Natural killer cell (primary cell): ENCODE data around the gene C19orf38. TPM values are rescaled to one million over a fixed set of nuclear protein-coding genes. Genes with fewer than 3 reads are reported as not detected.

ENCODE experiments used
- ATAC-seq, 3 donors: fragments of 150-1000 bp in 2 of 3; fragments of 200-7000 bp in 1 of 3; cut with Tn5 transposase; 1 replicate in 1 of 3; 2 replicates in 2 of 3; pipeline ENCODE4 v1.10.0; 2021; ENCODE audit warnings: mild to moderate bottlenecking in 2 of 3, moderate library complexity in 2 of 3
- DNase-seq, 2 donors: peaks; one replicate each; pipeline versions ENCODE4 v3.0.0 to v3.0.0-alpha.2; 2013 to 2021; ENCODE audit warnings: mixed read lengths in 1 of 2
- H3K27ac ChIP-seq: one replicate; pipeline ENCODE4 v1.5.1; 2013; ENCODE audit warnings: mild to moderate bottlenecking, low read length
- H3K27me3 ChIP-seq: one replicate; pipeline ENCODE4 v1.6.1; 2013; ENCODE audit warnings: low read length; ENCODE audit not compliant: control insufficient read depth, insufficient read depth
- H3K36me3 ChIP-seq: one replicate; pipeline ENCODE4 v1.6.1; 2013; ENCODE audit warnings: low read length; ENCODE audit not compliant: control insufficient read depth, insufficient read depth
- H3K4me1 ChIP-seq: one replicate; pipeline ENCODE4 v1.6.1; 2013; ENCODE audit warnings: low read length; ENCODE audit not compliant: control insufficient read depth, insufficient read depth
- H3K4me3 ChIP-seq: one replicate; pipeline ENCODE4 v1.5.1; 2013; ENCODE audit warnings: low read length
- H3K9me3 ChIP-seq: one replicate; pipeline ENCODE4 v1.6.1; 2013; ENCODE audit warnings: low read length; ENCODE audit not compliant: control insufficient read depth, insufficient read depth
- H3K27ac Mint-ChIP-seq, 2 donors: one replicate each; pipeline ENCODE4 v1.8.0; 2022; ENCODE audit warnings: mild to moderate bottlenecking in 2 of 2, mixed read lengths in 2 of 2, moderate library complexity in 1 of 2
- H3K27me3 Mint-ChIP-seq, 2 donors: one replicate each; pipeline ENCODE4 v1.8.0; 2022; ENCODE audit warnings: low read depth in 2 of 2, mixed read lengths in 2 of 2
- H3K36me3 Mint-ChIP-seq: one replicate; pipeline ENCODE4 v1.8.0; 2022; ENCODE audit warnings: mixed read lengths
- H3K4me1 Mint-ChIP-seq, 2 donors: one replicate each; pipeline ENCODE4 v1.8.0; 2022; ENCODE audit warnings: mixed read lengths in 2 of 2
- H3K4me3 Mint-ChIP-seq: one replicate; pipeline ENCODE4 v1.8.0; 2022; ENCODE audit warnings: mild to moderate bottlenecking, moderate library complexity, mixed read lengths
- H3K9me3 Mint-ChIP-seq, 2 donors: one replicate each; pipeline ENCODE4 v1.8.0; 2022; ENCODE audit warnings: mixed read lengths in 2 of 2
- CTCF ChIP-seq: fragments of 200-600 bp; IDR thresholded peaks from one replicate; pipeline ENCODE4 v1.8.0; 2022; ENCODE audit warnings: antibody characterized with exemption
- WGBS: methylation state at CpG from one replicate; pipeline ENCODE4 v1.1.7; 2013; ENCODE audit warnings: missing lambda C conversion rate; ENCODE audit not compliant: insufficient coverage; 5-methylcytosine and 5-hydroxymethylcytosine counted together
- intact Hi-C: fragments of 100-400 bp; cut with micrococcal nuclease; formaldehyde crosslinking; loops from one replicate; pipeline ENCODE4 v1.14.2; 2022
- total RNA-seq, 4 donors: library from RNA; stranded (reverse); fragments of 120-200 nt in 1 of 4; gene quantifications; one replicate each; pipeline versions ENCODE4 v1.2.3 to v1.2.4, GENCODE V29; 2013 to 2022

Gene C19orf38
- total RNA-seq, 3 donors from 2014 or later (not counting 1 experiment from before 2014, with no cell fraction given), result 2.9 to 9.9 (median 6.2) TPM

DNA sequence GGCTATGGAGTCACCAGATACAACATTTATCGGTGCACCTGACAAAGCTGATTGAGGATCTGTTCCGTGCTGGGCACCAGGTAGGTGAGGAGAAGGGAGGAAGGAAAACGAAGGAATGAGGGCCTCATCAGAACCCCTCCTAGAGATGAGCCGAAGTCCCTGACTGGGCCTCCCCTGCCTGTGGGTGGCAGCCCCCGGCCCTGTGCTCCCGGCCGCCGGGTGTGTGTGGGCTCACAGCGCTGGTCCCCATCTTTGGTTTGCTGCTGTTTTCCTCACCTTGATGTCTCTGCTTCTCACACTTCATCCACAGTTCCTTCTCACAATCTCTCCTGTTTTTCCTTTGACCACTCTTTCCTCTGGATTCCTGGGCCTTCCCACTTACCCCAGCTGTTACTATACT lies 45.0 kb upstream of the C19orf38 start:
- Histone ChIP-seq H3K27ac (no peak overlapping the region), H3K9me3 (no peaks in the 10 kb centered on the region), H3K36me3 (peaks cover 60% of the 10 kb centered on the region), H3K27me3 (no peaks in the 10 kb centered on the region), H3K4me1 (peaks cover 48% of the 10 kb centered on the region), H3K4me3 (no peak overlapping the region)
- peak overlapping the region; percentile 72 to 82 for H3K27ac Mint-ChIP-seq
- peaks cover 17 to 33% of the 10 kb centered on the region in 2 donors for H3K4me1 Mint-ChIP-seq
- DNase-seq (no peak), ATAC-seq (no peak)
- intact Hi-C loops, result no loop called here
- no peak for TF ChIP-seq CTCF
- 97% methylated on average over 9 of the region's 9 CpGs for WGBS
- H3K9me3 Mint-ChIP-seq, result no peaks in the 10 kb centered on the region
- peaks cover 9% of the 10 kb centered on the region for H3K36me3 Mint-ChIP-seq
- no peaks in the 10 kb centered on the region for H3K27me3 Mint-ChIP-seq
- no peak overlapping the region for H3K4me3 Mint-ChIP-seq

GRCh38 chr19:10805065-10805757 lies 43.0 kb upstream of the C19orf38 start:
- peaks cover 18% of the 10 kb centered on the region for H3K36me3 Mint-ChIP-seq
- ATAC-seq (no peak), DNase-seq (no peak)
- H3K36me3 ChIP-seq, result peaks cover 69% of the 10 kb centered on the region
- no peaks in the 10 kb centered on the region for H3K9me3 Mint-ChIP-seq
- peaks cover 20 to 33% of the 10 kb centered on the region in 2 donors for H3K4me1 Mint-ChIP-seq
- H3K4me3 ChIP-seq, result no peak overlapping the region
- H3K27ac ChIP-seq, result no peak overlapping the region
- peak overlapping the region; percentile 7 to 54 for H3K27ac Mint-ChIP-seq
- H3K27me3 Mint-ChIP-seq, result no peaks in the 10 kb centered on the region
- H3K4me3 Mint-ChIP-seq, result no peak overlapping the region
- WGBS, result 93% methylated on average over 11 of the region's 11 CpGs
- intact Hi-C loops, result no loop called here
- H3K4me1 ChIP-seq, result peaks cover 45% of the 10 kb centered on the region
- no peaks in the 10 kb centered on the region for H3K9me3 ChIP-seq
- no peak for TF ChIP-seq CTCF
- H3K27me3 ChIP-seq, result no peaks in the 10 kb centered on the region

DNA sequence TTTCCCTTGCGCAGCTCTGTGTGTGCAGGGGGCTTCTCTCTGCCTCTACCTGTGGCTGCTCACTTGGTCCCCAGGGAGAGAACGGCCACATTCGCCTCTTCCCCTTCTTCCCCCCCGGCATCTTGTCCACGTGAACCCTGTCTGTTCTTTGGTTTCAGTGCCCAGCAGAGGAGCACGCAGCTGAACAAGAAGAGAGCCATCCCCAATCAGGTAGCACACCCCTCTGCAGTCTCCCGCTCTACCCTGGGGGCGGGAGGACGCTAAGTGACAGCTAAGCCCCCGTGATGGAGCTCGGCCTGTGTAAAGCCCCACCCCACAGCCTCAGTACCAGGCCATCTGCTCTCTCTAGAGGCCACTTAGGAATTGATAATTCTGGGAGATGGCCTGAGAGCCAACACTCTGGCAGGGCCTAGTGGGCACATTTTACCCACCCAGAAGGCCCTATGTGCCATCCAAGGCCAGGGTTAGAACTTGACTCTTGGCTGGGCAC lies 42.4 kb upstream of the C19orf38 start:
- Mint-ChIP-seq H3K27me3 (no peaks in the 10 kb centered on the region), H3K36me3 (peaks cover 18% of the 10 kb centered on the region), H3K4me1 (peaks cover 16 to 30% of the 10 kb centered on the region in 2 donors), H3K4me3 (no peak overlapping the region), H3K27ac (peak overlapping the region in 1 of 2 donors; percentile 54), H3K9me3 (no peaks in the 10 kb centered on the region)
- TF ChIP-seq CTCF, result no peak
- WGBS, result 96% methylated on average over 11 of the region's 11 CpGs
- Histone ChIP-seq H3K27ac (no peak overlapping the region), H3K27me3 (no peaks in the 10 kb centered on the region), H3K36me3 (peaks cover 69% of the 10 kb centered on the region), H3K4me3 (no peak overlapping the region), H3K9me3 (no peaks in the 10 kb centered on the region), H3K4me1 (peaks cover 45% of the 10 kb centered on the region)
- DNase-seq (no peak), ATAC-seq (no peak)
- intact Hi-C loops, result no loop called here
